HG03135 (cell line): ENCODE results near the gene ZNF714.

ENCODE experiments used
- ATAC-seq: cut with Tn5 transposase; IDR thresholded peaks from one replicate; pipeline ENCODE4 v1.9.1; 2021; ENCODE audit warnings: mild to moderate bottlenecking, moderate library complexity; ENCODE audit not compliant: unreplicated experiment

Gene ZNF714

DNA sequence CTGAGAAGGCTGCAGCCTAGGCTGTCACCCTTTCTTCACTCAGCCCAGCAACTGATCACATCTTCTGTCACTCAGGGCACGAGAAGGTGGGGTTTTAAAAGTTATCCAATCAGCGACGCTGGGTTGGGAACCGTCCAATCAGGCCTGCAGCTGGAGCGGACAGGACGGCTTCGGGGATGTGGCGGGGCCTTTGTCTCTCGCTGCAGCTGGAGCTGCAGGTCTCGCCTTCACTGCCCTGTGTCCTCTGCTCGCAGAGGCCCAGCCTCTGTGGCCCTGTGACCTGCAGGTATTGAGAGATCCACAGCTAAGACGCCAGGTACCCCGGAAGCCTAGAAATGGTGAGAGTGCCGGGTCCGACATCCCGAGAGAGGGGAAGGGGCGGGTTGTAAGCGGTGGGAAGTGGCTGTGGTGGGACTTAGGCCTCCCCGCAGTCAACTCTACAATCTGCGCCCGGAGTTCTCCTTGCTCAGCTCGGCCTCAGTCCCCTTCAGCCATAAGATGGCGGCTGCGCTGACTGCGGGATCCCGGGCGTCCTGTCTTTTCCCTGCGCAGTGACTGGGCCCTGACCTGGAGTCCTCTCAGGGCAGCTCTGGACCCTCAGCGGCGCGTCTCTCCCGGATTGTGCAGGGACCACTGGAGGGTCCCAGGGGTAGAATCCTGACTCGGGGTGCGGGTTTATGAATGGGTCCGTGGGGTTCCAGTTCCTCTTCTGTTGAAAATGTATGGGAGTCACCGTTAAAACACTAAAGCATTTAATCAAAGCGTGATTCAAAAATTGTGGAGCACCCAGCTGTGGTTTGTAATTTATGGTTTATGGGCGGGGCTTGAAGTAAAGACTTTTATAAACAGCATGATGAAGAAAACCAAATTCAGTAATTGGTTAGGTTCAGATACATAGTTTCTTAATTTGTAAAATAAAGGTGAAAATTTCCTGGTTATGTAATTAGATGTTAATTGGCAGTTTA is at the start of gene ZNF714:
Gene ZNF714, plus strand, starts transcription at position 193 of the 965 bp plus-strand sequence. CDS start 16,066 bp downstream, outside the sequence.
- peak; percentile 91 for ATAC-seq

- no peak for ATAC-seq
These were observed 37.0 kb upstream of the ZNF714 start for GRCh38 chr19:21045028-21045427.

DNA sequence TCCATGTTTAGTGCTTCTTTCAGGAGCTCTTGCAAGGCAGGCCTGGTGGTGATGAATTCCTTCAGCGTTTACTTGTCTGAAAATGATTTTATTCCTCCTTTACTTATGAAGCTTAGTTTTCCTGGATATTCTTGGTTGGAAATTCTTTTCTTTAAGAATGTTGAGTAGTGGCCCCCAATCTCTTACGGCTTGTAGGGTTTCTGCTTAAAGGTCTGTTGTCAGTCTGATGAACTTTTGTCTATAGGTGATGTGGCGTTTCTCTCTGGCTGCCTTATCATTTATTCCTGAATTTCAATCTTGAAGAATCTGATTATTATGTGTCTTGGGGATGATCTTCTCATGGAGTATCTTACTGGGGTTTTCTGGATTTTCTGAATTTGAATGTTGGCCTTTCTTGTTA is 35.5 kb upstream of the ZNF714 start:
- ATAC-seq, result no peak

GRCh38 chr19:21047716-21048115 is 34.3 kb upstream of the ZNF714 start:
- no peak for ATAC-seq

GRCh38 chr19:21052902-21053301 is 29.1 kb upstream of the ZNF714 start:
- no peak for ATAC-seq

- no peak for ATAC-seq
These were observed 16.7 kb upstream of the ZNF714 start for GRCh38 chr19:21065336-21065735.

DNA sequence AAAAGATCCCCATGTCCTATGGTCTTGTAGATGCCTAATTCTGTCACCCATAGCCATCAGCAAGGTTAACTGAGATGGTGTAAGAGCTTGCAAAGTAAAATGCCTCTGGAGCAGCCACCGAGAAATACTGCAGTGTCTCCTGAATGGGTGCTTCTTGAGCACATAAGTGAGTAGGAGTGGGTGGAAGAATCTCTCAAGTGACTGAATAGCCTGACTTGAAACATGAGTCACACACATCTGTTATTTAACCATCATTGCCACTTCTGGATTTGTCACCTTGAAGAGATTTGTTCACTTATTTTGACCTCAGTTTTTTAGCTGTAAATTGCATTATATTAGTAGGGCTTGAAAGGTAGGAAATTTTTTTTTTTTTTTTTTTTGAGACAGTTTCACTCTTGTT is 2.3 kb downstream of the ZNF714 start:
- no peak for ATAC-seq

- no peak for ATAC-seq
These were observed 5.9 kb downstream of the ZNF714 start for GRCh38 chr19:21087871-21088270.

- ATAC-seq, result no peak
These were observed 10.1 kb downstream of the ZNF714 start for GRCh38 chr19:21092109-21092508.

GRCh38 chr19:21094347-21095025 is 12.5 kb downstream of the ZNF714 start:
- no peak for ATAC-seq

- no peak for ATAC-seq
These were observed 16.3 kb downstream of the ZNF714 start for GRCh38 chr19:21098291-21098690.

GRCh38 chr19:21101521-21102242 is 19.7 kb downstream of the ZNF714 start:
- ATAC-seq, result no peak

GRCh38 chr19:21109116-21109515 is 27.1 kb downstream of the ZNF714 start:
- no peak for ATAC-seq

DNA sequence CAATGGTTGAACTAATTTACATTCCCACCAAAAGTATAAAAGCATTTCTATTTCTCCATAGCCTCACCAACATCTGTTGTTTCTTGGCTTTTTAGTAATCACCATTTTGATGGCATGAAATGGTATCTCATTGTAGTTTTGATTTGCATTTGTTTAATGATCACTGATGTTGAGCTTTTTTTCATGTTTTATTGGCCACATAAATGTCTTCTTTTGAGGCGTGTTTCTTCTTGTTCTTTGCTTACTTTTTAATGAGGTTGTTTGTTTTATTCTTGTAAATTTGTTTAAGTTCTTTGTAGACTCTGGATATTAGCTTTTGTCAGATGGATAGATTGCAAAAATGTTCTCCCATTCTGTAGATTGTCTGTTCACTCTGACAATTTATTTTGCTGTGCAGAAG is 28.2 kb downstream of the ZNF714 start:
- no peak for ATAC-seq

DNA sequence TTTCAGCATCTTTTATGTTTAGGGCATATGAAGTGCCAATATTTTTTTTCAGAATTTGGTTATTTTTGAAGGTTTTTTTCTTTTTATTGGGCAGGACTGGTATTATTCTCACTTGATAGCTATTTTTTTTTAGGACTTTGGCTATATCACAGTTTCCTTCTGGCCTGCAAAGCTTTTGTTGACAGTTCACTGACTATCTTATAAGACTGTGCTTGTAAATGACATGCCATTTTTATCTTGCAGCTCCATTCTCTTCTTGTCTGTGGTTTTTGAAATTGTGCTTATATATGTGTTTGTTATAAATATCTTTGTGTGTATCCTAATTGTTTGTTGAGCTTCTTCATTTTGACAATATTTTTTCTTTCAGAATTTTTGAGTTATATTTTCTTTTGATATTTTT is 33.4 kb downstream of the ZNF714 start:
- no peak for ATAC-seq

DNA sequence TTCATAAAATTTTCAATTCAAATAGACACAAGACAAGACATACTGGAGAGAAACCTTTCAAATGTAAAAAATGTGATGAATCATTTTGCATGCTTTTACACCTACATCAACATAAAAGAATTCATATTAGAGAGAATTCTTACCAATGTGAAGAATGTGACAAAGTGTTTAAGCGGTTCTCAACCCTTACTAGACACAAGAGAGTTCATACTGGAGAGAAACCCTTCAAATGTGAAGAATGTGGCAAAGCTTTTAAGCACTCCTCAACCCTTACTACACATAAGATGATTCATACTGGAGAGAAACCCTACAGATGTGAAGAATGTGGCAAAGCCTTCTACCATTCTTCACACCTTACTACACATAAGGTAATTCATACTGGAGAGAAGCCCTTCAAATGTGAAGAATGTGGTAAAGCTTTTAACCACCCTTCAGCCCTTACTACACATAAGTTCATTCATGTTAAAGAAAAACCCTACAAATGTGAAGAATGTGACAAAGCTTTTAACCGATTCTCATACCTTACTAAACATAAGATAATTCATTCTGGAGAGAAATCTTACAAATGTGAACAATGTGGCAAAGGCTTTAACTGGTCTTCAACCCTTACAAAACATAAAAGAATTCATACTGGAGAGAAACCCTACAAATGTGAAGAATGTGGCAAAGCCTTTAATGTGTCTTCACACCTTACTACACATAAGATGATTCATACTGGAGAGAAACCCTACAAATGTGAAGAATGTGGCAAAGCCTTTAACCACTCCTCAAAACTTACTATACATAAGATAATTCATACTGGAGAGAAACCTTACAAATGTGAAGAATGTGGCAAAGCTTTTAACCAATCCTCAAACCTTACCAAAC is 35.3 kb downstream of the ZNF714 start:
- ATAC-seq, result no peak

DNA sequence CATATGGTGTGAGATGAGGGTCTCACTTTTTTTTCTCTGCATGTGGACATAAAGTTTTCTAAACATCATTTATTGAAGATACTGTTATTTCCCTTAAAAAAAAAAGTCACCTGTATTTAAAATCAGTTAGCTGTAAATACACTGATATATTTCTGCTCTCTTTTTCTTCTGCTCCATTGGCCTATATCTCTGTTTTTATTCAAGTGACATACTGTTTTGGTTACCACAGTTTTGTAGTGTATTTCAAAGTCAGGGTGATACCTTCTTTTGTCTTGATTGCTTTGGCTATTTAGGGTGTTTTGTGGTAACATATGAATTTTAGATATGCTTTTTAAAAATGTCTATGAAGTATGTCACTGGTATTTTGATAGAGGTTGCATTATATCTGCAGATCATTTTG is 44.1 kb downstream of the ZNF714 start:
- ATAC-seq, result no peak

DNA sequence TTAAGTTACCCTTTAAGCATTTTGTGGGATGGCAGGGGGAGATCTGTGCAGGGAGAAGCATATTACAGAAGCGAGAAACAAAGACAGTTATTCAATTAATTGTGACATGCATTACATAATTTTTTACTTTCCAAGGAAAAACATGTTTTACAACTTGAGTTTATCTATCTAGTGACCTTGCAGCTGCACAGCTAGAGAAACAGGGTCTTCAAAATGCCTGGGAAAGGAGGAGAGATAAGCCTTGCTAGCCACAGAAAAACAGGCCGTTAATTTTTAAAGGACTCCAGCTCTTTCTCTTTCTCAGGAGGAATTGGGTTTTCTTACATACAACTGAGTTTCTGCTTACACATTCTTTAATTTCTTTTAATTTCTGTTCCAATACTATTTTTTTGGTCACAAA is 45.0 kb downstream of the ZNF714 start:
- no peak for ATAC-seq

- no peak for ATAC-seq
These were observed 45.9 kb downstream of the ZNF714 start for GRCh38 chr19:21127898-21128297.

- ATAC-seq, result no peak
These were observed 47.1 kb downstream of the ZNF714 start for GRCh38 chr19:21128901-21129698.
